Neural progenitor cell (in vitro differentiated cells): Measurements from ENCODE around the gene CREG1. TPM values are rescaled to one million over a fixed set of nuclear protein-coding genes. Genes with fewer than 3 reads are reported as not detected.

Experiments used
- DNase-seq: peaks from one replicate; pipeline ENCODE4 v3.0.0-alpha.2; 2016; ENCODE audit warnings: low spot score
- H2AFZ ChIP-seq: fragments of 200-600 bp; sonication (generic); replicated peaks from 2 replicates; pipeline ENCODE4 v1.6.1; 2016; ENCODE audit warnings: antibody characterized with exemption
- H3F3A ChIP-seq: fragments of 200-600 bp; sonication (generic); 2 replicates; pipeline ENCODE4 v1.6.1; 2016; ENCODE audit warnings: antibody characterized with exemption, low read depth
- H3K27ac ChIP-seq: fragments of 200-600 bp; sonication (generic); 2 replicates; pipeline ENCODE4 v1.5.1; 2016; ENCODE audit warnings: mild to moderate bottlenecking
- H3K27me3 ChIP-seq: fragments of 200-600 bp; sonication (generic); 2 replicates; pipeline ENCODE4 v1.6.1; 2016; ENCODE audit warnings: mild to moderate bottlenecking, moderate library complexity
- H3K36me3 ChIP-seq: fragments of 200-600 bp; sonication (generic); 2 replicates; pipeline ENCODE4 v1.5.1; 2016
- H3K4me1 ChIP-seq: fragments of 200-600 bp; sonication (generic); 2 replicates; pipeline ENCODE4 v1.6.1; 2016; ENCODE audit warnings: mixed run types
- H3K4me2 ChIP-seq: fragments of 200-600 bp; sonication (generic); 2 replicates; pipeline ENCODE4 v1.6.1; 2016
- H3K4me3 ChIP-seq: fragments of 200-600 bp; sonication (generic); 2 replicates; pipeline ENCODE4 v1.5.1; 2016
- H3K79me2 ChIP-seq: fragments of 200-600 bp; sonication (generic); 2 replicates; pipeline ENCODE4 v1.6.1; 2016; ENCODE audit warnings: low read depth
- H3K9ac ChIP-seq: fragments of 200-600 bp; sonication (generic); 2 replicates; pipeline ENCODE4 v1.6.1; 2016
- H3K9me3 ChIP-seq: fragments of 200-600 bp; sonication (generic); 2 replicates; pipeline ENCODE4 v1.5.1; 2016; ENCODE audit warnings: low read depth
- H4K20me1 ChIP-seq: fragments of 200-600 bp; sonication (generic); 2 replicates; pipeline ENCODE4 v1.6.1; 2016; ENCODE audit warnings: low read depth
- H3K27ac Mint-ChIP-seq: 3 replicates; pipeline ENCODE4 v1.8.0; 2021; ENCODE audit warnings: mixed read lengths
- H3K27me3 Mint-ChIP-seq: 2 replicates; pipeline ENCODE4 v1.8.0; 2022; ENCODE audit warnings: low read depth, mild to moderate bottlenecking, inconsistent platforms, moderate library complexity, mixed read lengths; ENCODE audit not compliant: insufficient read depth
- H3K36me3 Mint-ChIP-seq: 3 replicates; pipeline ENCODE4 v1.8.0; 2021; ENCODE audit warnings: mixed read lengths
- H3K4me1 Mint-ChIP-seq: 3 replicates; pipeline ENCODE4 v1.8.0; 2021; ENCODE audit warnings: mixed read lengths
- H3K4me3 Mint-ChIP-seq: 3 replicates; pipeline ENCODE4 v1.8.0; 2021; ENCODE audit warnings: mild to moderate bottlenecking, moderate library complexity, mixed read lengths
- H3K9me3 Mint-ChIP-seq: 3 replicates; pipeline ENCODE4 v1.8.0; 2020; ENCODE audit warnings: mixed read lengths
- CTCF ChIP-seq: fragments of 200-600 bp; sonication (generic); IDR thresholded peaks from 2 replicates; pipeline ENCODE4 v1.5.1; 2017; ENCODE audit warnings: antibody characterized with exemption, mild to moderate bottlenecking
- EZH2 ChIP-seq: fragments of 200-600 bp; sonication (generic); IDR thresholded peaks from 2 replicates; pipeline ENCODE4 v1.6.1; 2017; ENCODE audit warnings: antibody characterized with exemption, mild to moderate bottlenecking, moderate library complexity
- EZH2phosphoT487 ChIP-seq: fragments of 200-600 bp; sonication (generic); IDR thresholded peaks from 2 replicates; pipeline ENCODE4 v1.6.1; 2017; ENCODE audit warnings: antibody characterized with exemption
- total RNA-seq: library from RNA; depleted of rRNA; stranded (reverse); fragments of >200 nt; gene quantifications from 2 replicates; pipeline ENCODE4 v1.2.3, GENCODE V29; 2015; ENCODE audit warnings: low replicate concordance

The CREG1 gene
- total RNA-seq, 1 donor from 2014 or later = 55.6 TPM

- H3K4me1 ChIP-seq = no peaks in the 10 kb centered on the region
- H3K36me3 ChIP-seq = no peaks in the 10 kb centered on the region
- TF ChIP-seq EZH2 = no peak
- TF ChIP-seq EZH2phosphoT487 = no peak
- no peak for TF ChIP-seq CTCF
- H3K27ac Mint-ChIP-seq = peak overlapping the region; percentile 66
- H3K9me3 ChIP-seq = no peaks in the 10 kb centered on the region
- H3K9me3 Mint-ChIP-seq = no peaks in the 10 kb centered on the region
- no peaks in the 10 kb centered on the region for H3K36me3 Mint-ChIP-seq
- H4K20me1 ChIP-seq = no peaks in the 10 kb centered on the region
- H3K27ac ChIP-seq = no peak overlapping the region
- H3K27me3 ChIP-seq = no peaks in the 10 kb centered on the region
- H3F3A ChIP-seq = no peaks in the 10 kb centered on the region
- peaks cover 46% of the 10 kb centered on the region for H3K4me1 Mint-ChIP-seq
- peak overlapping the region; percentile 9 for H2AFZ ChIP-seq
- H3K4me3 ChIP-seq = no peak overlapping the region
- H3K4me3 Mint-ChIP-seq = no peak overlapping the region
- H3K27me3 Mint-ChIP-seq = peaks cover 3% of the 10 kb centered on the region
- no peak overlapping the region for H3K9ac ChIP-seq
- no peak for DNase-seq
- no peaks in the 10 kb centered on the region for H3K79me2 ChIP-seq
- no peak overlapping the region for H3K4me2 ChIP-seq
Observed at GRCh38 chr1:167515893-167516321, 37.7 kb downstream of the CREG1 start.

- no peaks in the 10 kb centered on the region for H3K36me3 ChIP-seq
- peaks cover 7% of the 10 kb centered on the region for H3K27me3 Mint-ChIP-seq
- no peaks in the 10 kb centered on the region for H3K9me3 ChIP-seq
- H2AFZ ChIP-seq = no peak overlapping the region
- no peaks in the 10 kb centered on the region for H3K36me3 Mint-ChIP-seq
- H3K27me3 ChIP-seq = no peaks in the 10 kb centered on the region
- peaks cover 51% of the 10 kb centered on the region for H3K4me1 Mint-ChIP-seq
- no peak overlapping the region for H3K27ac Mint-ChIP-seq
- H3F3A ChIP-seq = no peaks in the 10 kb centered on the region
- H3K4me3 ChIP-seq = no peak overlapping the region
- no peaks in the 10 kb centered on the region for H3K9me3 Mint-ChIP-seq
- TF ChIP-seq EZH2 (no peak), EZH2phosphoT487 (no peak), CTCF (no peak)
- no peaks in the 10 kb centered on the region for H3K79me2 ChIP-seq
- no peak overlapping the region for H3K4me2 ChIP-seq
- H4K20me1 ChIP-seq = no peaks in the 10 kb centered on the region
- H3K4me1 ChIP-seq = no peaks in the 10 kb centered on the region
- H3K27ac ChIP-seq = no peak overlapping the region
- H3K9ac ChIP-seq = no peak overlapping the region
- no peak for DNase-seq
- no peak overlapping the region for H3K4me3 Mint-ChIP-seq
Observed at GRCh38 chr1:167515461-167515860, 38.1 kb downstream of the CREG1 start.

- Mint-ChIP-seq H3K27me3 (peaks cover 8% of the 10 kb centered on the region), H3K36me3 (no peaks in the 10 kb centered on the region), H3K9me3 (no peaks in the 10 kb centered on the region), H3K4me3 (no peak overlapping the region), H3K4me1 (peaks cover 61% of the 10 kb centered on the region), H3K27ac (no peak overlapping the region)
- Histone ChIP-seq H3K36me3 (no peaks in the 10 kb centered on the region), H2AFZ (no peak overlapping the region), H3K27me3 (no peaks in the 10 kb centered on the region), H3K79me2 (no peaks in the 10 kb centered on the region), H3K4me3 (no peak overlapping the region), H4K20me1 (no peaks in the 10 kb centered on the region), H3F3A (no peaks in the 10 kb centered on the region), H3K9me3 (no peaks in the 10 kb centered on the region), H3K9ac (no peak overlapping the region), H3K4me2 (no peak overlapping the region), H3K27ac (no peak overlapping the region), H3K4me1 (no peaks in the 10 kb centered on the region)
- TF ChIP-seq EZH2phosphoT487 (no peak), EZH2 (no peak), CTCF (no peak)
- DNase-seq = no peak
Observed at GRCh38 chr1:167514288-167514687, 39.3 kb downstream of the CREG1 start.
